ENCODE data around the gene HLA-DPA1. TPM values are rescaled to one million over a fixed set of nuclear protein-coding genes. Genes with fewer than 3 reads are reported as not detected.

HLA-DPA1 gene
- total RNA-seq, 1 experiment from 2014 or later, result not detected

- H3K4me1 ChIP-seq, result 0 out of 2 replicates have a peak, but pooled peaks cover 3% of the 10 kb centered on the region
- intact Hi-C loops (cut with micrococcal nuclease; ENCODE audit: unreplicated experiment), result no loop called here
- H3K4me3 ChIP-seq (ENCODE audit: low read depth, low read length), result no peak overlapping the region
- no TSS peak for BruUV-seq (replicated peaks)
- H3K36me3 Mint-ChIP-seq (ENCODE audit: insufficient read depth, unreplicated experiment), result no peaks in the 10 kb centered on the region
- H3K9me3 Mint-ChIP-seq (ENCODE audit: unreplicated experiment), result no peaks in the 10 kb centered on the region
- no peak overlapping the region for H3K27ac Mint-ChIP-seq (ENCODE audit: unreplicated experiment)
- CTCF ChIA-PET, result no interaction called here
- no peak for TF ChIP-seq CTCF (IDR thresholded peaks at IDR 0.05; ENCODE audit: insufficient read depth in 1 of 2, low read depth in 1 of 2, low read length in 1 of 2, severe bottlenecking in 1 of 2, unreplicated experiment in 1 of 2)
- H3K4me1 Mint-ChIP-seq (ENCODE audit: low read depth, unreplicated experiment), result no peaks in the 10 kb centered on the region
- no peaks in the 10 kb centered on the region for H3K36me3 ChIP-seq (ENCODE audit: control insufficient read depth, insufficient read depth, low read length)
- POLR2A ChIA-PET, result no interaction called here
- no peaks in the 10 kb centered on the region for H3K9me3 ChIP-seq
- DNase-seq, result no peak
- H3K4me3 Mint-ChIP-seq (ENCODE audit: unreplicated experiment), result no peak overlapping the region
- H3K27me3 ChIP-seq (replicated peaks; ENCODE audit: control insufficient read depth, insufficient read depth, low read length), result no peaks in the 10 kb centered on the region
- H3K27me3 Mint-ChIP-seq (ENCODE audit: insufficient read depth, unreplicated experiment), result peaks cover 11% of the 10 kb centered on the region
These were observed 54.5 kb downstream of the HLA-DPA1 start for GRCh38 chr6:33018904-33019303.

- H3K4me1 ChIP-seq, result 0 out of 2 replicates have a peak, but pooled peaks cover 3% of the 10 kb centered on the region
- Mint-ChIP-seq H3K36me3 (ENCODE audit: insufficient read depth, unreplicated experiment) (no peaks in the 10 kb centered on the region), H3K27ac (ENCODE audit: unreplicated experiment) (no peak overlapping the region), H3K4me1 (ENCODE audit: low read depth, unreplicated experiment) (no peaks in the 10 kb centered on the region), H3K4me3 (ENCODE audit: unreplicated experiment) (no peak overlapping the region), H3K9me3 (ENCODE audit: unreplicated experiment) (no peaks in the 10 kb centered on the region), H3K27me3 (ENCODE audit: insufficient read depth, unreplicated experiment) (peaks cover 11% of the 10 kb centered on the region)
- no peaks in the 10 kb centered on the region for H3K36me3 ChIP-seq (ENCODE audit: control insufficient read depth, insufficient read depth, low read length)
- no peaks in the 10 kb centered on the region for H3K9me3 ChIP-seq
- no TSS peak for BruUV-seq (replicated peaks)
- ChIA-PET CTCF (no interaction called here), POLR2A (no interaction called here)
- no peak for DNase-seq
- H3K4me3 ChIP-seq (ENCODE audit: low read depth, low read length), result no peak overlapping the region
- no peaks in the 10 kb centered on the region for H3K27me3 ChIP-seq (replicated peaks; ENCODE audit: control insufficient read depth, insufficient read depth, low read length)
- TF ChIP-seq CTCF (IDR thresholded peaks at IDR 0.05; ENCODE audit: insufficient read depth in 1 of 2, low read depth in 1 of 2, low read length in 1 of 2, severe bottlenecking in 1 of 2, unreplicated experiment in 1 of 2), result no peak
- intact Hi-C loops (cut with micrococcal nuclease; ENCODE audit: unreplicated experiment), result no loop called here
These were observed 55.0 kb downstream of the HLA-DPA1 start for GRCh38 chr6:33018418-33018817.

GRCh38 chr6:33017694-33018353, 55.6 kb downstream of the HLA-DPA1 start:
- 0 out of 2 replicates have a peak, but pooled peaks cover 3% of the 10 kb centered on the region for H3K4me1 ChIP-seq
- ChIA-PET CTCF (no interaction called here), POLR2A (no interaction called here)
- BruUV-seq (replicated peaks), result no TSS peak
- no peaks in the 10 kb centered on the region for H3K4me1 Mint-ChIP-seq (ENCODE audit: low read depth, unreplicated experiment)
- intact Hi-C loops (cut with micrococcal nuclease; ENCODE audit: unreplicated experiment), result no loop called here
- no peak for DNase-seq
- no peak overlapping the region for H3K4me3 Mint-ChIP-seq (ENCODE audit: unreplicated experiment)
- no peaks in the 10 kb centered on the region for H3K27me3 ChIP-seq (replicated peaks; ENCODE audit: control insufficient read depth, insufficient read depth, low read length)
- H3K4me3 ChIP-seq (ENCODE audit: low read depth, low read length), result no peak overlapping the region
- H3K27me3 Mint-ChIP-seq (ENCODE audit: insufficient read depth, unreplicated experiment), result peaks cover 13% of the 10 kb centered on the region
- H3K36me3 ChIP-seq (ENCODE audit: control insufficient read depth, insufficient read depth, low read length), result no peaks in the 10 kb centered on the region
- no peak for TF ChIP-seq CTCF (IDR thresholded peaks at IDR 0.05; ENCODE audit: insufficient read depth in 1 of 2, low read depth in 1 of 2, low read length in 1 of 2, severe bottlenecking in 1 of 2, unreplicated experiment in 1 of 2)
- no peaks in the 10 kb centered on the region for H3K9me3 Mint-ChIP-seq (ENCODE audit: unreplicated experiment)
- H3K9me3 ChIP-seq, result no peaks in the 10 kb centered on the region
- H3K27ac Mint-ChIP-seq (ENCODE audit: unreplicated experiment), result no peak overlapping the region
- no peaks in the 10 kb centered on the region for H3K36me3 Mint-ChIP-seq (ENCODE audit: insufficient read depth, unreplicated experiment)

All from Caco-2 (cell line).